Stimulated activated CD4-positive, alpha-beta T cell treated with anti-CD3 and anti-CD28 coated beads, Interleukin-4, amount 100 ng/mL, for 1 hour (primary cell): ENCODE results near the gene MRPS12.

Experiments
- DNase-seq: peaks from one replicate; pipeline ENCODE4 v3.0.0-alpha.2; 2020

MRPS12 gene

GRCh38 chr19:38977445-38978325, 46.9 kb downstream of the MRPS12 start:
- peak; percentile 17 for DNase-seq

DNA sequence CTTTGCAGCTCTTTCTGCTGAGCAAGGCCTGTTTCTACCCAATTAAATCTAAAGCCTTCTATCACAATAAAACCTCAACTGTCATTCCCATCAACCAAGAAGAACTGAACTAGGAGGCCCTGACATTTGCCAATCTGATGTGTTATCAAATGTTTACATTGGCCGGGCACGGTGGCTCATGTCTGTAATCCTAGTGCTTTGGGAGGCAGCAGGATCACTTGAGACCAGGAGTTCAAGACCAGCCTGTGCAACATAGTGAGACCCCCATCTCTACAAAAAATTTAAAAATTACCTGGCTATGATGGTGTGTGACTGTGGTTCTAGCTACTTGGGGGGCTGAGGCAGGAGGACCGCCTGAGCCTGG, 47.6 kb downstream of the MRPS12 start:
- DNase-seq, result no peak

GRCh38 chr19:38979812-38980211, 49.1 kb downstream of the MRPS12 start:
- DNase-seq, result no peak

DNA sequence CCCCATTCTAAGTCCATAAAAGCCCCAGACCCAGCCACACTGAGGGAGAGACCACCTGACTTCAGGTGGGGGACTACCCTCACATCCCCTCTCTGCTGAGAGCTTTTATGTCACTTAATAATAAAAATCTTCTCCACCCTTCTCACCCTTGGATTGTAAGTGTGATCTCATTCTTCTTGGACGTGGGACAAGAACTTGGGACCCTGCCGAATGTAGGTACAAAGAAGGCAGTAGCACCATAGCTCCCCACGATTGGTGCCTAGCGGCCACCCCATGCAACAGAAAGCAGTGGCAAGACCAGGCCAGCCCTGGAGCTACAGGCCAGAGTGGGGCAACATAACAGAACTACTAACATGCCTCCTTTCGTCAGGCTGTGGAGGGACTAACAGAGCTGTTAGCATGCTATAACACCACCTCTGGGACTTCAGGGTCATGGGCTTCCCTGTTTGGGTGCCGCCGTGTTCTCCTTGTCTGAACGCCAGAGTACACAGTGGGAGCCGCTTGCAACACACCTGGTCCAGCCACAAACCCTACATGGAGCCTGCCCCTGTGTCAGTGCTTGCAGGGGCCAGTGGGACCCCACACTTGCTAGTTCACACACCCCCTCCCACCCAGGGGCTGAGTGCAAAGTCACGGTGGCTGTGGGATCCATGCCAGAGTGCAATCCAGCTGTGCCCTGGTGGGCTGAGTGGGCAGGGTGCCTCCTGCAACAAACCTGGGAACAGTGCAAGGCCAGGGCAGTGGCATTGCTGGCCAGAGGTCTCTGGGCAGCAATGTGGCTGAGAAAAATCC, 50.0 kb downstream of the MRPS12 start:
- no peak for DNase-seq
